Islet of Langerhans (tissue), 1 donor: ENCODE measurements around the gene RPL37A.
A peak's percentile ranks its signal among the peaks of the same experiment; 100 is the strongest.

ENCODE experiments used
- FAIRE-seq: peaks from one replicate; lab custom pipeline; 2011; peaks lifted over from hg19 to GRCh38; lab: Jason Lieb, UNC

RPL37A gene

DNA sequence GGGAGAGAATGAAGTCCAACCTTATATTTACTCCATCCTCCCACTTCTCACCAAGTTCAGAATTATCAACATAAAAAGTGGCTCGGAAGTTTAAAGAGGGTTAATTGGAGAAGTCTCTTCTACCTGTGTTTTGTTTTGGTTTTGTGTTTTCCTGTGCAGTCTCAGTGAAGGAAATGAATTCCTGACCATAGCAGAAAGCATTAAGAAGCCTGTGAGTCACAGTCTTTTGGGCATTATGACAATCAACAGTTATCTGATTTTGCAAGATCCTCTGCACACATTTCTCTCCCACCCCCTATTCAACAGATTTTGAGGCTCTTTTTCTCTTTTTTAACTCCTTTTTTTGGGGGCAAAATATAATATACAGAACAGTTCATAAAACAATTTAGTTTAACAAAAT, 8.6 kb upstream of the RPL37A start:
- FAIRE-seq, result no peak

DNA sequence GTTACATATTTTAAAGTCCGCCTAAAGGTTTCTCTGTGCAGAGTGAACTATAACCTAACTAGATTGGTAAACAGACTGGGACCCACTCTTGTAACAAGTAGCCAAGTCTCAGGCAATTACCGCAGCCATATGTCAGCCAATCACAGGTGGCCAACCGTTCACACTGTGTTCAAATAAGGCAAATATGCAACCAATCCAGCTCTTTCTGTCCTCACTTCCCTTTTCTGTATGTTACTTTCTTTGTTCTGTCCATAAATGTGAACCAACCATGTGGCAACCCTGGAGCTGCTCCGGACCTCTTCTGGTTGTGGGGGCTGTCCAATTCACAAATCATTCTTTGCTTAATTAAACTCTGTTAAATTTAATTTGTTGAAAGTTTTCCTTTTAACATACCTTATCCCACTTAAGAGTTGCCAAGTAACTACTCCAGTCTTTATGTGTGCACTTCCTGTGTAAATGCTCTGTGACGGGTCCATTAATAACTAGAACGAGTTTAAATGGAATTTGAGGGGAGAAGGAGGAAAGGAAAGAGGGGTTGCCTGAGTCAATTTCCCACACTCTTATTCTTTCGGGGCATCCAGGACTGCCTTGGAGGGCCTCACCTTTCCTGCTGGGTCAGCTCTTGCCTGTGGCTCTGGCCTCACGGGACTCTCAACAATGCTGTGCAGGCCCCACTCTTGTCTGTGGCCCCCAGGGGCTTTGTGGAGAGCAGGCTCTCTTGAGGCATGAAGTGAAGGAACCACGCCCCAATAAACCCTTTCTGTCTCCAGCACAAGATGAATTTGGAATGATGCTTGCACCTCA, 6.6 kb upstream of the RPL37A start:
- FAIRE-seq, result peak; percentile 30

DNA sequence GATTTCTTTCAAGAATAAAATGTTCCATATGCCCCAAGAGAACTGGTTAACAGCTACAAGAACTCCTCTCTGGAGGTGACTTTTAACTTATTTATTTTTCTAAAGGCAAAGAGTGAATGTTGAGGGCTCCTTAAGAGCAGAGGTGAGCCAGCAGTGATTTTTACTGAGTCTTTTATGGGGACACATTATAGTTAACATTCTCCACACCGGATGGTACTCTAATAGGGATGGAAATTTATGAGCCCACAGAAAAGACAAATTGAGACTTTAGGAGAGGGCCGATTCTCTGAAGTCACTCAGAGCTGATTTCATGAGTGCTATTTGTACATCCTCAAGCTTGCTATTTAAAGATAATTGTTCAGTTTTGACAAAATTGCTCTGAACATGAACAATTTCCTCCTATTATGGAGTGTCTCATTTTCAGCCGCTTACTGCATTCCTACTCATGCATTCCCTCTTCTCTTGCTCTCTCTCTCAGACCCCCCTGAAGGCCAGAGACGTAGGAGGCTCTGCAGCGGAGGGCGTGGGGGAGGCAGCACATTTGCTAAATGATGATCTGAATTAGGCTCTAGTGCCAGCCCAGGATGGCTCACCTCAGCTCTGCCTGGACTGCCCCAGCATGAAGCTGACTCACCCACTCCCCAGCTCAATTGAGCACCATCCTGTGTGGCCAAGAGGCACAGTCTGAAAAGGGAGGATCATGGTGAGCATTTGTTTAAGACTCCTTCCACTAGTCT, 5.9 kb upstream of the RPL37A start:
- FAIRE-seq, result no peak

GRCh38 chr2:216493334-216493685, 5.3 kb upstream of the RPL37A start:
- no peak for FAIRE-seq

- FAIRE-seq, result no peak
Measured at GRCh38 chr2:216495656-216496055, 3.0 kb upstream of the RPL37A start.

DNA sequence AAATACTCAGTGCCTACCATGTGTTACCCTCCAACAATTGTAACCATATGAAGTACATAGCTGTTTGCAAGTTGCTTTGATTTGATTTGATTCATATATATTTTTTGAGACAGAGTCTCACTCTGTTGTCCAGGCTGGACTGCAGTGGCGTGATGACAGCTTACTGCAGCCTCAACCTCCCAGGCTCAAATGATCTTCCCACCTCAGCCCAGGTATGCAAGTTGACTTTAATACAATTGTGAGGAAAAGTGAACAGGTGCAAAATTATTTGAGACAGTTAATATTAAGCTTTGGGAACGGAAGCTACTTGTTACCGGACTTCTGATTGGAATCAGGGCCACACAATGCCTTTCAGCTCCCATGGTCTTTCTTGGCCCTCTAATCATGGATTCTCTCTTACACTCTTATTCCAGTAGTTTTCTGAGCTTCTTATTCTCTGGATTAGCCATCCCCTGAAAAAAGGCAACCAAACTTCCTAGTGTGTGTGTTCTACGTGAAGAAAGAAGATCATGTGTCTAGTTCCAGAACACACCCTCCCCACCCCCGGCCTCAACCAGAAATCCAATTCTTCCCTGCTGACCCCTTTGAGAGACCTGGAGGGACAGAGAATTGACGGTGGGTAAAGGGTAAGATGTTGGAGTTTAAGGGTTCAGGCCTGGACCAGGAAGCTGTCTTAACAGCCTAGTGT, 1.1 kb upstream of the RPL37A start:
- FAIRE-seq, result no peak

DNA sequence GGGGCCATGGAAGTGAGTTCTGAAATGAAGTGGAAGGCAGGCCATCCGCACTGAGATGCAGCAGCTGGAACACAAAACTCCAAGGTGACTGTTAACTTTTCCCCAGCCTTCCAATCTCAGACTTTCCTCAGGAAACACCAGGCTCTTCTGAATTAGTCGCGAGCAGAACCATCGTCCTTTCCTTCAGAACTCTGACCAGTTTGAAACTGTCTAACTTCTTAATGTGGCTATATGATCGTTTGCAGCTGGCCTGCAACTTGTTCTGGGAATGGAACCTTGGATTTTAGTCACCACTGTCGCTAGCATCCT, 620 bp upstream of the RPL37A start:
- no peak for FAIRE-seq

DNA sequence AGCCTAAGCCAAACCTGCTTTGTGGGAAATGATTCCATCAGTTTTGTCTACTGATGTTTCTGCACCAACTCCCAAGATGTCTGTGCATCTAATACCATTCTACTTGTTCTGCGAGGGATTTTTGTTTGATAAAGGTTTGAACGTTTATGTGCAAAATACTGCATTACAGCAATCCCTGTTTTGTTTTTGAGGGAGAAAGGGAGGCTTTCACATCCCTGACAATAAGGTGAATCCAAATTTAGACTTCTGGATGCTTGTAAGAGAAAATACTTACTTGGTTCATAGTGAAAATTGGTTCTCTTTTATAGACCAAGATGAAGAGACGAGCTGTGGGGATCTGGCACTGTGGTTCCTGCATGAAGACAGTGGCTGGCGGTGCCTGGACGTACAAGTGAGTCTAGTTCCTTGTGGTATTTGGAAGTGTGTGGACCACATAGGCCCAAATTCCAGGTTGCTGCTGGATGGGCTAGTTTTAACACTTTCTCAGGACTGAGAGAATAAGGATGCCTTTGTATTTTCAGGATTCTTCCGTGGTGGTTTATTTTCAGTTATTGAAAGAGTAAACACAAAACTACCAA, 1.1 kb downstream of the RPL37A start:
- no peak for FAIRE-seq

DNA sequence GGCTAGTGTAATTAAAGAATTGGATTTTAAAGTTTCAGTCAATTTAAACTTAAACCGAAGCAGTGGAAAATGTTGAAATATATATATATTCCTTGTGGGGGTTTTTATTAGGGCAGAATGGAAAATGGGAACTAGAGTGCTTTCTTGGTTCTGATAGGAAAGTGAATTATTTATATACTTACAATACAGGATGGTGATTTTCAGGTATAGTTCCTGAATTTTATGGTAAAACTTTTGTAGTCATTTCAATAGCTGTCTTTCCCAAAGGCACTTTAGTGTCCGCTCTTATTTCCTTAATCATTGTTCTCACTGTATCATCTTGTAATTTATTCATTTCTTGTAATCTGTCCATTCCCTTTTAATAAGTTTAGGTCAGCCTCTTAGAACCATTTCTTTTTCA, 1.9 kb downstream of the RPL37A start:
- no peak for FAIRE-seq

DNA sequence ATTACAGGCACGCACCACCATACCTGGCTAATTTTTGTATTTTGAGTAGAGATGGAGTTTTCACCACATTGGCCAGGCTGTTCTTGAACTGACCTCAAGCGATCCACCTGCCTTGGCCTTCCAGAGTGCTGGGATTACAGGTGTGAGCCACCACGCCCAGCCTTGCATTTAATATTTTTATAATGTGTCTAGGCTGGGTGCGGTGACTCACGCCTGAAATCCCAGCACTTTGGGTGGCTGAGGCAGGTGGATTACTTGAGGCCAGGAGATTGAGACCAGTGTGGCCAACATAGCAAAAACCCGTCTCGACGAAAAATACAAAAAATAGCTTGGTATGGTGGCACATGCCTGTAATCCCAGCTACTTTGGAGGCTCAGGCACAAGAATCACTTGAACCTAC, 3.2 kb downstream of the RPL37A start:
- FAIRE-seq, result no peak

DNA sequence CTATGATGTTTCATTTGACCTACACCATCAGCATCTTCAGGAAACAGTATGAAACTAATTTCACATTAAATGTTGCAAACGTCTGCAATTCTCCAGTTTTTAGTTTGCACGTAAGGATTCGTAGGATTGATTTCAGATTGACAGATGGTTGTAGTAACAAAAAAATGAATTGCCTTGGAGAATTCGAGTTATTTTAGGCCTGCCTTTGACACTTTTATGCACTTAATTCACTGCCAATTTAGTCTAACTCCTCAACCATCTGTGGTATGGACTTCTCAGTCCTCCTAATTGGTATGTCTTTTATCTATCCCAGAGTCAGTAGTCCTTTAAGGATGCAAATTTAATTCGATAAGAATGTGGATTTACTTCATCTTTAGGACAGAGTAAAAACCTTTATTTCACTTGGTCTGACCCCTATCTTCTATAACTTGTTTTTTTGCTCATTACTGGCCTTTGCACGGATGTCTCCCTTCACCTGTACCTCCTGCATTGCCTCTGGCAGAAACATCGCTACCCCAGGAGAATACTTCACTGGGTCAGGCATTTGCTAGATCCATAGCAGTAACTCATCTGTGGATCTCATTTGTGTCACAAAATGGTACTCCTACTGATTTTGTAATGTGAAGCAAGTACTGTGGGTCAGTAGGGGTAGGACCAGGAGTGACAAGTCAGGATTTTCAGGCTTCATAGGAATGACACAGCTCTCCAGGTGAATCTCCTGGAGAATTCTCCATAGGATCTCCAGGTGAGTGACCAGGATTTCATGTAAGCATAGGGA, 3.9 kb downstream of the RPL37A start:
- FAIRE-seq, result no peak

- FAIRE-seq, result no peak
Measured at GRCh38 chr2:216503159-216503629, 4.5 kb downstream of the RPL37A start.

GRCh38 chr2:216503697-216504375, 5.2 kb downstream of the RPL37A start:
- no peak for FAIRE-seq

- no peak for FAIRE-seq
Measured at GRCh38 chr2:216504376-216504762, 5.7 kb downstream of the RPL37A start.

DNA sequence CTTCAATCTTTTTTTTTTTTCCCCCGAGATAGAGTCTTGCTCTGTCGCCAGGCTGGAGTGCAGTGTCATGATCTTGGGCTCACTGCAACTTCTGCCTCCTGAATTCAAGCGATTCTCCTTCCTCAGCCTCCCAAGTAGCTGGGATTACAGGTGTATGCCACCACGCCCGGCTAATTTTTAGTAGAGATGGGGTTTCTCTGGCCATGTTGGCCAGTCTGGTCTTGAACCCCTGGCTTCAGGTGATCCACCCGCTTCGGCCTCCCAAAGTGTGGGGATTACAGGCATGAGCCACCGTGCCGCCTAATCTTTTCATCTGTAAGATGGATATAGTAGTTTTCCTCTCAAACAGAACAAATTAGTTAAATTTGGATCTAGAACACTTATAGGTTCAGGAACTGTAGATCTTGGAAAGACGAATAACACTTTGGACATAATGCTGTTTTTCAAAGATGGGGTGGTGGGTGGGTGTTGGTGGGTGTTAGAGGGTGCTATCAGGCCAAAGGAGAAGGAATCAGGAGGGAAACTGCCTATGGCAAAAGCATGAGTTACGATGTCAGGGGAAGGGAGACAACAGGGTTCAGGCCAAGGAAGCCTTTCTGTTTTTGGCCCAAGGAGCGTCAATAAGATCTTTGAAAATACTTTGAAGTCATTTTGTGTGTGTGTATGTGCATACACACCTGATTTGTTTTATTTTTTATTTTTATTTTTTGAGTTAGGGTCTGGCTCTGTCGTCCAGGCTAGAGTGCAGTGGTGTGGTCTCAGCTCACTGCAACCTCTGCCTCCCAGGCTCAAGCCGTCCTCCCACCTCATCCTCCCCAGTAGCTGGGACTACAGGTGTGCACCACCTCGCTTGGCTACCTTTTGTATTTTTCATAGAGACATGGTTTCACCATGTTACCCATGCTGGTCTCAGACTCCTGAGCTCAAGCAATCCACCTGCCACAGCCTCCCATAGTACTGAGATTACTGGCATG, 6.8 kb downstream of the RPL37A start:
- no peak for FAIRE-seq

- no peak for FAIRE-seq
Measured at GRCh38 chr2:216507220-216508160, 8.8 kb downstream of the RPL37A start.

GRCh38 chr2:216508229-216508628, 9.6 kb downstream of the RPL37A start:
- no peak for FAIRE-seq

DNA sequence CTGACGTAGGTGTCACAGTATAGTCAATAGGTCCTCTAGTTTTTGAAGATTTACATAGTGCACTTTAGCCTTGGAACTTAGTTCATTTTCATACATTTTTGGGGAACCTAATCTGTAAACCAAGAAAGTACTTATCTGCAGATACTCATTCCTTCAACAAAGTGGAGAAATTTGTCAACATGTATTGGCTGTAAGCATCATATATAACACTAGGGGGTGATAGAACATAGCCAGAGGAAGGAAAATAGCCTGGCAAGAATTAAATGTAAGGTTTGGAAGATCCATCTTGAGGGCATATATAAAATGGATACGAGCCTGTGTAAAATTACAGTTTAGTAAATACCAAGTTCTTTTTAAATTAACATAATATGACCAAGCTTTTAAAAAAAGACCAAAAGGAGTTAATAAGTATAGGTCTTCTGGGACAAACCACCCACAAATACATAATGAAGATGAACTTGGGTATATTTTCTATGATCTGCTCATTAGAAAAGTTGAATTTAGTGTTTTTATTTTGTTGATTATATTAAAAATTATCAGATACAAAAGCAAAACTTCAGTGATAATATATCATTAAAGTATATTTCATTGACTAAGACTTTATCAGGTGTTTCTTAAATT, 18.2 kb downstream of the RPL37A start:
- peak; percentile 93 for FAIRE-seq
